GM21737 (cell line): ENCODE data around the gene GEMIN7.

Experiments
- ATAC-seq: cut with Tn5 transposase; IDR thresholded peaks from one replicate; pipeline ENCODE4 v1.9.1; 2021; ENCODE audit warnings: mild to moderate bottlenecking, moderate library complexity; ENCODE audit not compliant: unreplicated experiment

GEMIN7 gene

GRCh38 chr19:45082170-45082569, 3.1 kb downstream of the GEMIN7 start:
- no peak for ATAC-seq

- no peak for ATAC-seq
Measured at GRCh38 chr19:45086480-45086879, 7.4 kb downstream of the GEMIN7 start.

GRCh38 chr19:45087531-45087930, 8.5 kb downstream of the GEMIN7 start:
- ATAC-seq = no peak

GRCh38 chr19:45090034-45090433, 11.0 kb downstream of the GEMIN7 start:
- no peak for ATAC-seq

- ATAC-seq = no peak
Measured at GRCh38 chr19:45090606-45091005, 11.5 kb downstream of the GEMIN7 start.

- peak; percentile 51 for ATAC-seq
Measured at GRCh38 chr19:45091031-45091923, 12.2 kb downstream of the GEMIN7 start.

GRCh38 chr19:45092747-45093678, 14.0 kb downstream of the GEMIN7 start, which contains the start of gene PPP1R37:
Gene PPP1R37 (plus strand): TSS chr19:45093179. CDS start chr19:45093326, 147 bp downstream.
- peak; percentile 50 for ATAC-seq

- ATAC-seq = no peak
Measured at GRCh38 chr19:45094137-45094536, 15.1 kb downstream of the GEMIN7 start.

GRCh38 chr19:45094707-45095106, 15.6 kb downstream of the GEMIN7 start:
- ATAC-seq = no peak

- no peak for ATAC-seq
Measured at GRCh38 chr19:45095496-45096413, 16.7 kb downstream of the GEMIN7 start.

GRCh38 chr19:45096700-45097099, 17.6 kb downstream of the GEMIN7 start:
- no peak for ATAC-seq

GRCh38 chr19:45097450-45097775, 18.4 kb downstream of the GEMIN7 start:
- ATAC-seq = no peak

GRCh38 chr19:45097776-45098520, 18.9 kb downstream of the GEMIN7 start:
- no peak for ATAC-seq

GRCh38 chr19:45098521-45099466, 19.7 kb downstream of the GEMIN7 start:
- ATAC-seq = no peak

GRCh38 chr19:45099467-45100191, 20.6 kb downstream of the GEMIN7 start:
- no peak for ATAC-seq

GRCh38 chr19:45100201-45100600, 21.1 kb downstream of the GEMIN7 start:
- no peak for ATAC-seq

GRCh38 chr19:45100846-45101252, 21.8 kb downstream of the GEMIN7 start:
- no peak for ATAC-seq

GRCh38 chr19:45101806-45102205, 22.7 kb downstream of the GEMIN7 start:
- ATAC-seq = no peak
